Dermis blood vessel endothelial cell (primary cell): ENCODE results near the gene CDK4. TPM values are rescaled to one million over a fixed set of nuclear protein-coding genes. Genes with fewer than 3 reads are reported as not detected.

Experiments
- DNase-seq: peaks from one replicate; pipeline ENCODE4 v3.0.0; 2010
- total RNA-seq: library from RNA; depleted of rRNA; stranded (reverse); fragments of >200 nt; gene quantifications from 2 replicates; pipeline ENCODE4 v1.2.3, GENCODE V29; 2014

The CDK4 gene
- total RNA-seq, 1 donor from 2014 or later = 147 TPM

GRCh38 chr12:57755454-57756372 lies 3.6 kb upstream of the CDK4 start:
- no peak for DNase-seq

- no peak for DNase-seq
Observed at GRCh38 chr12:57755194-57755453, 3.0 kb upstream of the CDK4 start.

- no peak for DNase-seq
Observed at GRCh38 chr12:57754411-57755193, 2.5 kb upstream of the CDK4 start, which contains the start of gene MARCHF9. TSS of gene MARCHF9 (plus strand) at chr12:57755103. CDS start at chr12:57755529, 426 bp downstream.

GRCh38 chr12:57753756-57754337 lies 1.7 kb upstream of the CDK4 start:
- DNase-seq = no peak

GRCh38 chr12:57752668-57753000 lies 524 bp upstream of the CDK4 start:
- no peak for DNase-seq

GRCh38 chr12:57751432-57751787 lies 700 bp downstream of the CDK4 start:
- DNase-seq = no peak

- no peak for DNase-seq
Observed at GRCh38 chr12:57750561-57751431, 1.3 kb downstream of the CDK4 start.

- no peak for DNase-seq
Observed at GRCh38 chr12:57749061-57749460, 3.0 kb downstream of the CDK4 start.

GRCh38 chr12:57746025-57746424 lies 6.1 kb downstream of the CDK4 start:
- no peak for DNase-seq

GRCh38 chr12:57745485-57745881 lies 6.6 kb downstream of the CDK4 start:
- no peak for DNase-seq

- peak; percentile 99 for DNase-seq
Observed at GRCh38 chr12:57744777-57745484, 7.2 kb downstream of the CDK4 start, which contains the start of gene TSPAN31. TSS of gene TSPAN31 (plus strand) at chr12:57745039. CDS start at chr12:57745155, 116 bp downstream.

GRCh38 chr12:57744194-57744776 lies 7.8 kb downstream of the CDK4 start:
- DNase-seq = no peak

GRCh38 chr12:57743769-57744168 lies 8.3 kb downstream of the CDK4 start:
- DNase-seq = no peak

GRCh38 chr12:57741844-57742738 lies 10.0 kb downstream of the CDK4 start:
- DNase-seq = no peak

- no peak for DNase-seq
Observed at GRCh38 chr12:57741413-57741789, 10.7 kb downstream of the CDK4 start.

- peak; percentile 49 for DNase-seq
Observed at GRCh38 chr12:57740656-57741412, 11.3 kb downstream of the CDK4 start.

GRCh38 chr12:57739914-57740538 lies 12.1 kb downstream of the CDK4 start:
- no peak for DNase-seq

- no peak for DNase-seq
Observed at GRCh38 chr12:57739387-57739786, 12.7 kb downstream of the CDK4 start.

GRCh38 chr12:57738661-57739237 lies 13.4 kb downstream of the CDK4 start, which contains the start of gene AGAP2:
TSS of gene AGAP2 (minus strand) at chr12:57738742. CDS start at chr12:57738246, 496 bp downstream.
- no peak for DNase-seq
